Memory B cell (primary cell): ENCODE data around the gene JPH2.

Source experiments
- ATAC-seq: fragments of 150-1000 bp; cut with Tn5 transposase; 2 replicates; pipeline ENCODE4 v1.10.0; 2021; ENCODE audit warnings: low read depth, mild to moderate bottlenecking, moderate library complexity
- DNase-seq, 2 donors: peaks; one replicate each; pipeline ENCODE4 v3.0.0; 2022; ENCODE audit warnings: low spot score in 2 of 2
- H3K27ac Mint-ChIP-seq: one replicate; pipeline ENCODE4 v1.8.0; 2022; ENCODE audit warnings: mild to moderate bottlenecking, moderate library complexity, mixed read lengths
- H3K27me3 Mint-ChIP-seq: one replicate; pipeline ENCODE4 v1.8.0; 2022; ENCODE audit warnings: mixed read lengths
- H3K36me3 Mint-ChIP-seq: one replicate; pipeline ENCODE4 v1.8.0; 2022; ENCODE audit warnings: mild to moderate bottlenecking, mixed read lengths
- H3K4me1 Mint-ChIP-seq: one replicate; pipeline ENCODE4 v1.8.0; 2022; ENCODE audit warnings: mixed read lengths
- H3K4me3 Mint-ChIP-seq: one replicate; pipeline ENCODE4 v1.8.0; 2022; ENCODE audit warnings: mild to moderate bottlenecking, moderate library complexity, mixed read lengths
- H3K9me3 Mint-ChIP-seq: one replicate; pipeline ENCODE4 v1.8.0; 2022; ENCODE audit warnings: mixed read lengths

JPH2 gene

DNA sequence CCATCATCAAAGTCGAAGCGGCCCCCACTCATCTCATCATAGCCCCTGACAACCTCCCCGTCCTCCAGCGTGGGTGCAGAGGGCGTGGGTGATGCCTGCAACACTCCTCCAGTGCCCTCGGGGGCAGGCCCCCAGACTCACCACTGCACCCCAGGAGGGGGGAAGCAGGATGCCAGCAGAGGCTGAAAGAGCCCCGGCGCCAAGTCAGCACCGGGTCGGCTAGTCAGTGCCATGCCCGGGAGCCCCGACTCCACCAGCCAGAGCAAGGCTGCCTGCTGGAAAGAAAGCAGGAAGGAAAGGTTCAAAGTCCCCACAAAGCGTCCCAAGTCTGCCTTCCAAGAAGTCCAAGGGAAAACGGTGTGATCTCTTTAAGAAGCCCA, 324 bp downstream of the JPH2 start:
- peaks cover 16% of the 10 kb centered on the region for H3K4me1 Mint-ChIP-seq
- H3K27me3 Mint-ChIP-seq: peaks cover 27% of the 10 kb centered on the region
- DNase-seq (no peak), ATAC-seq (no peak)
- H3K9me3 Mint-ChIP-seq: no peaks in the 10 kb centered on the region
- H3K36me3 Mint-ChIP-seq: no peaks in the 10 kb centered on the region
- H3K4me3 Mint-ChIP-seq: peak overlapping the region; percentile 15
- no peak overlapping the region for H3K27ac Mint-ChIP-seq

GRCh38 chr20:44186201-44186600, 787 bp downstream of the JPH2 start:
- H3K27ac Mint-ChIP-seq: no peak overlapping the region
- H3K4me1 Mint-ChIP-seq: peaks cover 16% of the 10 kb centered on the region
- DNase-seq (no peak), ATAC-seq (no peak)
- H3K27me3 Mint-ChIP-seq: peaks cover 29% of the 10 kb centered on the region
- H3K36me3 Mint-ChIP-seq: no peaks in the 10 kb centered on the region
- no peak overlapping the region for H3K4me3 Mint-ChIP-seq
- no peaks in the 10 kb centered on the region for H3K9me3 Mint-ChIP-seq

DNA sequence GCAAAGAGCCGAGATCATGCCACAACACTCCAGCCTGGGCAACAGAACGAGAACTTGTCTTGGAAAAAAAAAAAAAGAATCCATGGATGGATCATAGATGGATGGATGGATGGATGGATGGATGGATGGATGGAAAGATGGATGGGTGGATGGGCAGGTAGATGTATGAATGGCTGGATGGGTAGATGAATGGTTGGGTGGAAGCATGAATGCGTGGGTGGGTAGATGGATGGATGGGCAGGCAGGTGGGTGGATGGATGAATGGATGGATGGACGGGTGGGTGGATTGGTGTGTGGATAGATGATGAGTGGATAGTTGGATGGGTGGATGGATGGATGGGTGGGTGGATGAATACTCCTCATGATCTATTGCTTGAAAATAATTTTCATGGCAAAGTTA, 1.4 kb downstream of the JPH2 start:
- ATAC-seq (no peak), DNase-seq (no peak)
- H3K36me3 Mint-ChIP-seq: no peaks in the 10 kb centered on the region
- no peak overlapping the region for H3K27ac Mint-ChIP-seq
- H3K9me3 Mint-ChIP-seq: no peaks in the 10 kb centered on the region
- H3K27me3 Mint-ChIP-seq: peaks cover 26% of the 10 kb centered on the region
- H3K4me1 Mint-ChIP-seq: peaks cover 13% of the 10 kb centered on the region
- H3K4me3 Mint-ChIP-seq: no peak overlapping the region

- no peaks in the 10 kb centered on the region for H3K36me3 Mint-ChIP-seq
- no peaks in the 10 kb centered on the region for H3K9me3 Mint-ChIP-seq
- H3K27ac Mint-ChIP-seq: no peak overlapping the region
- peaks cover 11% of the 10 kb centered on the region for H3K4me1 Mint-ChIP-seq
- no peak overlapping the region for H3K4me3 Mint-ChIP-seq
- peaks cover 24% of the 10 kb centered on the region for H3K27me3 Mint-ChIP-seq
- DNase-seq (no peak), ATAC-seq (no peak)
Measured at GRCh38 chr20:44183282-44183681, 3.7 kb downstream of the JPH2 start.

GRCh38 chr20:44182863-44183262, 4.1 kb downstream of the JPH2 start:
- H3K9me3 Mint-ChIP-seq: no peaks in the 10 kb centered on the region
- H3K27me3 Mint-ChIP-seq: peaks cover 23% of the 10 kb centered on the region
- H3K4me1 Mint-ChIP-seq: peaks cover 8% of the 10 kb centered on the region
- H3K27ac Mint-ChIP-seq: no peak overlapping the region
- ATAC-seq (no peak), DNase-seq (no peak)
- H3K36me3 Mint-ChIP-seq: no peaks in the 10 kb centered on the region
- no peak overlapping the region for H3K4me3 Mint-ChIP-seq

GRCh38 chr20:44182135-44182765, 4.7 kb downstream of the JPH2 start:
- Mint-ChIP-seq H3K27me3 (peaks cover 20% of the 10 kb centered on the region), H3K4me3 (no peak overlapping the region), H3K27ac (no peak overlapping the region), H3K4me1 (peaks cover 2% of the 10 kb centered on the region), H3K9me3 (no peaks in the 10 kb centered on the region), H3K36me3 (no peaks in the 10 kb centered on the region)
- DNase-seq: no peak
- no peak for ATAC-seq

- Mint-ChIP-seq H3K27ac (no peak overlapping the region), H3K27me3 (peaks cover 20% of the 10 kb centered on the region), H3K9me3 (no peaks in the 10 kb centered on the region), H3K36me3 (no peaks in the 10 kb centered on the region), H3K4me1 (no peaks in the 10 kb centered on the region), H3K4me3 (no peak overlapping the region)
- DNase-seq (no peak), ATAC-seq (no peak)
Measured at GRCh38 chr20:44181611-44182010, 5.4 kb downstream of the JPH2 start.

- Mint-ChIP-seq H3K4me1 (no peaks in the 10 kb centered on the region), H3K36me3 (no peaks in the 10 kb centered on the region), H3K9me3 (no peaks in the 10 kb centered on the region), H3K4me3 (no peak overlapping the region), H3K27me3 (peaks cover 19% of the 10 kb centered on the region), H3K27ac (no peak overlapping the region)
- DNase-seq (no peak), ATAC-seq (no peak)
Measured at GRCh38 chr20:44180814-44181213, 6.2 kb downstream of the JPH2 start.

GRCh38 chr20:44176833-44177534, 10.0 kb downstream of the JPH2 start:
- H3K36me3 Mint-ChIP-seq: no peaks in the 10 kb centered on the region
- H3K4me3 Mint-ChIP-seq: no peak overlapping the region
- H3K9me3 Mint-ChIP-seq: no peaks in the 10 kb centered on the region
- peaks cover 18% of the 10 kb centered on the region for H3K27me3 Mint-ChIP-seq
- no peak overlapping the region for H3K27ac Mint-ChIP-seq
- DNase-seq: no peak
- ATAC-seq: no peak
- H3K4me1 Mint-ChIP-seq: no peaks in the 10 kb centered on the region

- no peak overlapping the region for H3K27ac Mint-ChIP-seq
Measured at GRCh38 chr20:44174996-44175765, 11.8 kb downstream of the JPH2 start.

DNA sequence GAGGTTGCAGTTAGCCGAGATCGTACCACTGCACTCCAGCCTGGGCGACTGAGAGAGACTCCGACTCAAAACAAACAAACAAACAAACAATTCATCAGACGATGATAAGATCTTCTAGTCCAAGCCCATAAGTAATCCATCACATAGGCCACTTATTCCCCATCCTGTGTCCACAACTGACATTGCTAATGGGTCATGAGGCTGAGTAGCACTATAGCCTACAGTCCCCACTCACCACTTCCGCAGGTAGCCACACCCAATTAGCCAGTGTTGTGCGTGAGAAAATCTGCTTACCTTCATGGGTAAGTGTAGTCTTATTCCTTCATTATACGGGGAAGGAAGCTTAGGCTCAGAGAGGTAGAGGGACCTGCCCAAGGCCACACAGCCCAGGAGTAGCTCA, 13.1 kb downstream of the JPH2 start:
- Mint-ChIP-seq H3K36me3 (no peaks in the 10 kb centered on the region), H3K9me3 (peaks cover under 1% of the 10 kb centered on the region), H3K27me3 (peaks cover 28% of the 10 kb centered on the region), H3K4me1 (peaks cover 3% of the 10 kb centered on the region), H3K27ac (no peak overlapping the region), H3K4me3 (no peak overlapping the region)
- no peak for DNase-seq
- ATAC-seq: no peak

More at GRCh38 chr20:44174996-44175765, 11.8 kb downstream of the JPH2 start:
- Mint-ChIP-seq H3K36me3 (no peaks in the 10 kb centered on the region), H3K27me3 (peaks cover 23% of the 10 kb centered on the region), H3K9me3 (no peaks in the 10 kb centered on the region), H3K4me3 (no peak overlapping the region), H3K4me1 (peaks cover 3% of the 10 kb centered on the region)
- ATAC-seq: no peak
- no peak for DNase-seq

- DNase-seq: no peak
- Mint-ChIP-seq H3K9me3 (peaks cover 2% of the 10 kb centered on the region), H3K4me1 (peaks cover 3% of the 10 kb centered on the region), H3K4me3 (no peak overlapping the region), H3K27me3 (peaks cover 28% of the 10 kb centered on the region), H3K36me3 (no peaks in the 10 kb centered on the region), H3K27ac (no peak overlapping the region)
- ATAC-seq: no peak
Measured at GRCh38 chr20:44173116-44173515, 13.9 kb downstream of the JPH2 start.

DNA sequence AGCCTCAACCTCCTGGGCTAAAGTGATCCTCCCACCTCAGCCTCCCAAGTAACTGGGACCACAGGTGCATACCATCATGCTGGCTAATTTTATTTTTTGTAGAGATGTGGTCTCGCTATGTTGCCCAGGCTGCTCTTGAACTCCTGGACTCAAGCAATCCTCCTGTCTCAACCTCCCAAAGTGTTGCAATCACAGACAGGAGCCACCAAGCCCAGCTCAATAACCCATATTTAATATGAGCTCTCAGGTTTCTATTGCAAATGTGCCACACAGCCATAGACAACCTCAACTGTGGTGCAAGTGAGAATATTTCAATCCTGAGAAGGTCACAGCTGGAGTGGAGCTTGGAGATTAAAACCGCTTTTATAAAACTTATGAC, 14.4 kb downstream of the JPH2 start:
- H3K27ac Mint-ChIP-seq: no peak overlapping the region
- H3K9me3 Mint-ChIP-seq: peaks cover 2% of the 10 kb centered on the region
- ATAC-seq (no peak), DNase-seq (no peak)
- H3K27me3 Mint-ChIP-seq: peaks cover 30% of the 10 kb centered on the region
- H3K4me3 Mint-ChIP-seq: no peak overlapping the region
- H3K4me1 Mint-ChIP-seq: peaks cover 3% of the 10 kb centered on the region
- H3K36me3 Mint-ChIP-seq: no peaks in the 10 kb centered on the region

DNA sequence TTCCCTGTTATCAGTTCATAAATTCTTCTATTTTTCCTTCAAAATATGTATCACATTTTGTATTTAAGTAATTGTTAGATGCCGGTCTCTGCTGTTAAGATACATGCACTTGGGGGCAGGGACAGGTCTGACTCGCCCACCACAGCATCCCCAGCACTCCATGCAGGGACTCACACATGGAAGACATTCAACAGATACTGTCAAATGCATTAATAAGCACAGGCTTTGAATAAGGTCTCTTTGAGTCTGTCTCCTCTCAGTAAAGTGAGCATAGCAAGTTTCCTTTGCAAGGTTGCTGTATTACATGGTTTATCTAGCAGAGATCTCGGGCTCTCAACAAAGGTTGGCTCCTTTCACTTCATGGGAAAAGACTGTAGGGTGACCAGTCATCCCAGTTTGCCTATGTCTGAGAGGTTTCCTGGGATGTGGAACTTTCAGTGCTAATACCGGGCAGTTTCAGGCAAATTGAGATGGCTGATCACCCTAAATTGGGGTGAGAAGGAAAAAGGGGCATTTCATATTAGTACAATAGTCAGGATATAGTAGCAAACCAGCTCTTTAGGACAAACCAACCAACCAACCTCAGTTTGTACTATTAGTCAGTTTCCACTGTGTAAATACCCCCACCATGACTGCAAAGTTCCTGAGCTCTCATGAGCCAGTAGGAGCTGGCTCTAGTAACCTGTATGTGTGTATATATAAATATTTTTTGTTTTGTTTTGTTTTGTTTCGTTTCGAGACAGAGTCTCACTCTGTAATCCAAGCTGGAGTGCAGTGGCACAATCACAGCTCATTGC, 15.0 kb downstream of the JPH2 start:
- Mint-ChIP-seq H3K27ac (no peak overlapping the region), H3K9me3 (peaks cover 2% of the 10 kb centered on the region), H3K27me3 (peaks cover 32% of the 10 kb centered on the region), H3K4me1 (peaks cover 3% of the 10 kb centered on the region), H3K36me3 (no peaks in the 10 kb centered on the region), H3K4me3 (no peak overlapping the region)
- ATAC-seq (no peak), DNase-seq (no peak)
